SW480 (cell line): ENCODE results near the gene EFCAB7.
"Not testable (repeated sequence)": the region's sequence is repeated elsewhere in the genome, so short reads cannot be mapped to it uniquely, and the experiment has no call there.

Experiments used
- DNase-seq: peaks from one replicate; pipeline ENCODE4 v3.0.0-alpha.2; 2016; ENCODE audit warnings: low spot score

Gene EFCAB7

DNA sequence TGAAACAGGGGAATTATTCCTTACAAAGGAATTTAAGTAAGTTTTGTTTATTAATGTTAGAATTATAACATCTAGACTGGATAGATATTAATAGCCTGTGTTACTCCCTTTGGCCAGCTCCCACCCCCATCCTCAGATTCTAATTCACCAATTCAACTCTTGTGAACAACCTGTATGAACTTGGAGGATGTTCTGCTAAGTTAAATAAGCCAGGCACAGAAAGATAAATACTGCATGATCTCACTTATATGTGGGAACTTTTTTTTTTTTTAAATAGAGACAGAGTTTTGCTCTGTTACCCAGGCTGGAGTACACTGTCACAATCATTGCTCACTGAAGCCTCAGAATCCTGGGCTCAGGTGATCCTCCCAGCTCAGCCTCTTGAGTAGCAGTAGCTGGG is 32.2 kb downstream of the EFCAB7 start:
- no peak for DNase-seq

DNA sequence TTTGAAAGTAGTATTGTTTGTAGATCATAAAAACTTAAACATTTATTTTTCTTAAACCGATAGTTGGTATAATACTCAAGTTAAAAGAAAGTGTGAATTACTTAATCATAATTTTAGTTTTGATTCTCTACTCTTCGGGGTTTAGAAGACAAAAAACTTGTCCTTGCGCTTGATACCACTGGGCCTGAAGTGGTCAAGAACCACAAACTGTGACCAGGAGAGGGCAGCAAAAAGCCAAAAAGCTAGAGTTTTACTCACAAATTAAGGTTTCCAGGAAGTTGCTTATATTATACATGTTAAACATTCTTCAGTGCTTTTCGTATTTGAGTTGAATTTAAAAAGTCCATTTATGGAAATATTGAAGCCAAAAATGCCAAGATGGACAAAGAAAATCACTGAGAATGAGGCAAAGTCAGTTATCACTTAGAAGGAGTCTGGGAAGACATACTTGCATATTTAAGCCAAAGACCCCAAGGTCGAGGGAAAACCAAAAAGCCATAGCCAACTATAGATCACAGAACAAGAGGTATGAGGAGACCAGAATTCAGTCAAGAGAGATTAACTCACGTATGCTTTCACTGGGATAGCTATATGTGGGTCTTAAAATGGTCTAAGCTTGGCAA is 34.2 kb downstream of the EFCAB7 start:
- DNase-seq = peak; percentile 11

DNA sequence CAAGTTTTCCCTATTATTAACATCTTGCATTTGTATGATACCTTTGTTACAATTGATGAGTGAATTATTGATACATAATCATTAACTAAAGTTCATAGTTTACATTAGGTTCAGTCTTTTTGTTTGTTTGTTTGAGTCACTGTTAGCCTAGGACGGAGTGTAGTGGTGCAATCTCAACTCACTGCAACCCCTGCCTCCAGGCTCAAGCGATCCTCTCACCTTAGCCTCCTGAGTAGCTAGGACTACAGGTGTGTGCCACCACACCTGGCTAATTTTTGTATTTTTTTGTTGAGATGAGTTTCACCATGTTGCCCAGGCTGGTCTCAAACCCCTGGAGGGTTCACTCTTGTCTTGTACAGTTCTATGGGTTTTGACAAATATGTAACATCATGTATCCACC is 36.0 kb downstream of the EFCAB7 start:
- DNase-seq = no peak

DNA sequence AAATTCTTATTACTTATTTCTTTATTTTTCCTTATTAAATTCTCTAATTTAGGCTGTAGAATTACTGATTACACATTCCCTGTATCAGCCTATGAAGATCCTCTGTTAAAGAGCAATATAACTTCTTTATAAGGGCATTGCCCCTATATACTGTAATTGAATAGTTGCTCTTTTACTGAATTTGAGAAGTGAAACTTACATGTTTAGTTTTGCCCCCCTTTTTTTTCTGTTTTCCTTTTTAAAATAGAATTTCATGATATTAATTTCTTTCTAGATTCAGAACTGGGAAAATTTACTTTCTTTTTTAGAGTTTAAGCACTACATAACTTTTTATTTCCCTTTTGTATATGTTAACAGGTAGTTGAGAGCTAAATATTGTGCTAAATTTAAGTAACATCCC is 40.4 kb downstream of the EFCAB7 start:
- no peak for DNase-seq

DNA sequence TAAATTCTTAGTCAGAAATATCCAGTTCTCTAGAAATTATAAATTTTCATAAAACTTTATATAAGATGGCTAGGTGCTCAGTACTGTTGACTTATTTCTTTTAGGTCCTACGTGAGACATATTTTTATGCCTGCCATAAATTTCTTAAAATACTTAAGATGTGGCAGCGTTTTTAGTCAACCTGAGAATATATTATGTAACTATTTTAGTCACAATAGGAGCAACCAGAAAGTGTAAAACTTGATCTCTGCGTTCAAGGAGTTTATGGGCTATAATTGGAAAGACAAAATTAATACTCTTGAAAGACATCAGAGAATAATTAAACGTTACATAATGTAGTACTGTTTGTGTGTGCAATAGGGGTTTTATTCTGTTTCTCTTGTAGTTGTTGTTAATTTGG is 45.7 kb downstream of the EFCAB7 start:
- DNase-seq = no peak

DNA sequence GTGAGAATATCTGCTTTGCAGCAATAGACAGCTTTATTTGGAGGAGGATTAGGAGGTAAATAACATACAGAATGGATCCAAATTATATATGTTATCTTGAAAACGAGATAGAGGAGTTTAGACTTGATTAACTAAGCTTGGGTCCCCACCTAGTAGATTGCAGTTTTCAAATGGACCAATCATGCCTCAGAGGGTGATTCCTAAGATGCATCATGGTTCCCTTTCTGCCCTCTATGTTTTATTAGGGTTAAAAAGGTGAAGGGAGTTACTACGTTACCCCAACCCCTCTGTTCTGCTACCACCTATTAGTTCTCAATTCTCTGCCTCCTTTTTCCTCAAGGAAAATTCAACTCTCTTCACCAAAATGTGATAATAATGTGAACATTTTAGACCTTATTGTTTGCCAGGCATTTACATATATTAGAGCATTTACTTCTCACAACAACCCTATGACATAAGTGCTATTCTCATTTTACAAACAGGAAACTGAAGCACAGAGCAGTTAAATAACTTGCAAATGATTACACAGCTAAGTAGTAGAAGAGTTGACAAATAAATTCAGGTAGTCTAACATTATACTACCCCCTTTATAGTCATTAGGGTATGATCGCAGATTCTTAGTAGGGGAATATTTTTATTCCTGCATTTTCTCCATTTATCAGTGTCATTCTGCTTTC is 46.5 kb downstream of the EFCAB7 start:
- no peak for DNase-seq

DNA sequence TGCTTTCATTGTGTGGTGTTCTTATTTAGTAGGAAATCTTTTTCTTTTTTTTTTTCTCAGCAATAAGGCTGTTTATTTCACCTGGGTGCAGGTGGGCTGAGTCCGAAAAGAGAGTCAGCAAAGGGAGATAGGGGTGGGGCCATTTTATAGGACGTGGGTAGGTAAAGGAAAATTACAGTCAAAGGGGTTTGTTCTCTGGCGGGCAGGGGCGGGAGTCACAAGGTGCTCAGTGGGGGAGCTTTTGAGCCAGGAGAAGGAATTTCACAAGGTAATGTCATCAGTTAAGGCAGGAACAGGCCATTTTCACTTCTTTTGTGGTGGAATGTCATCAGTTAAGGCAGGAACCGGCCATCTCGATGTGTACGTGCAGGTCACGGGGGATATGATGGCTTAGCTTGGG is 49.4 kb downstream of the EFCAB7 start:
- not testable (repeated sequence) for DNase-seq

DNA sequence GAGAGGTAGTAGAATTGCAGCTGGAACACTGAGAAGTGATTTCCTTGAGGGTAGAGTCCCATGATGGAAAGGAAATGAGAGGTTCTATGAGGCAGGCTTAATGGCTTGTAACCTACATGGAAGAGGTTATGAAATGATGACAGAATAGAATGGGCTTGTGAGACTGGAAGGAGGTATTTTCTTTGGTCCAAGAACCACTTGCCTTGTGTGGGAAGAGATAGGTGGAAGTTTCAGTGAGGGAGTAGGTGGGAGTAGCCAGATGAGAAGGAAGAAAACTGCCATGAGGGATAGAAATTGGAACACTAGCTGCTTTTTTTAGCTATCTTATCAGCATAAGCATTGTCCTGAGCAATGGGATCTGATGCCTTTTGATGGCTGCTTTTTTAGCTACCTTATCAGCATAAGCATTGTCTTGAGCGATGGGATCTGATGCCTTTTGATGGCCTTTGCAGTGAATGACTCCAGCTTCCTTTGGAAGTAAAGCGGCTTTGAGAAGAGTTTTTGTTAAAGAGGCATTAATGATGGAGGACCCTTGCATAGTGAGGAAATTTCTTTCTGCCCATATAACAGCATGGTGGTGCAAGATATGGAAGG is 51.0 kb downstream of the EFCAB7 start:
- not testable (repeated sequence) for DNase-seq

DNA sequence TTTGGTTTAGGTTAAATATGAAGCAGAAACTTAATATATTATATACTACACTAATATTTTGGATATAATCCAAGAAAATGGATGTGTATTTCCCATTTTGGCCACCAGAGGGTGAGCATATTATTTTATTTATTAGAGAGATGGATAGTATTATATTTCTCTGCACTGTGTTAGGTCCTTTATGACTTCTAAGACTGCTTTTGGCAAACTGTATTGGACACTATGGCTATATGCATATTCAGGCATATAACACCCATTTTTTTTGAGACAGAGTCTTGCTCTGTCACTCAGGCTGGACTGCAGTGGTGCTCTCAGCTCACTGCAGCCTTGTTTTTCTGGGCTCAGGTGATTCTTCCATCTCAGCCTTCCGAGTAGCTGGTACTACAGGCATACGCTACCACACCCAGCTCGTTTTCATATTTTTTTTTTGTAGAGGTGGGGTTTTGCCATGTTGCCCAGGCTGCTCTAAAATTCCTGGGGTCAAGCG is 52.1 kb downstream of the EFCAB7 start:
- peak; percentile 30 for DNase-seq

DNA sequence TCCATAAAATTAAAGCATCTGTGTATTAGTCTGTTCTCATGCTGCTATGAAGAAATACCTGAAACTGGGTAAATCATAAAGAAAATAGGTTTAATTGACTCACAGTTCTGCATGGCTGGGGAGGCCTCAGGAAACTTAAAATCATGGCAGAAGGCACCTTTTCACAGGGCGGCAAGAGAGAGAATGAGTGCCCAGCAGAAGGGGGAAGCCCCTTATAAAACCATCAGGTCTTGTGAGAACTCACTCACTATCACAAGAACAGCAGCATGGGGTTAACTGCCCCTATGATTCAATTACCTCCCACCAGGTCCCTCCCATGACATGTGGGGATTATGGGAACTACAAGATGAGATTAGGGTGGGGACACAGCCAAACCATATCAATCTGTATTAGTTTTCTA is 63.0 kb downstream of the EFCAB7 start:
- not testable (repeated sequence) for DNase-seq

DNA sequence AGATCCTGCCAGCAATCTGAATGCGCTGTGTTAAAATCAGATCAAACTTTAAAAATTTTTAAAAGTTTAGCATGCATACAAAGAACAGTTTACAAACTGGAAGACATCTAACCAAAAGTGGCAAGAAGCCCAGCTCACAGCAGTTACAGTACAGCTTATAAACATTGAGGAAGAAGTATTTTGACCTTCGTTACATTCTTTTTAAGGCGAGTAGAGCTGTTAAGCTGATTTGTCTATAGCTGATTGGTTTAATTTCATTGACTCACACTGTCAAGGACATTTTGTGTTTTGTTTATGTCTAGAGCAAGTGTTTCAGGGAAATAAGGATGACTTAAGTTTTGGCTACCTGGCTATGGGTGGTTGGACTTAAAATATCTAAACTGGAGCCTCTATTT is 66.8 kb downstream of the EFCAB7 start:
- DNase-seq = no peak

DNA sequence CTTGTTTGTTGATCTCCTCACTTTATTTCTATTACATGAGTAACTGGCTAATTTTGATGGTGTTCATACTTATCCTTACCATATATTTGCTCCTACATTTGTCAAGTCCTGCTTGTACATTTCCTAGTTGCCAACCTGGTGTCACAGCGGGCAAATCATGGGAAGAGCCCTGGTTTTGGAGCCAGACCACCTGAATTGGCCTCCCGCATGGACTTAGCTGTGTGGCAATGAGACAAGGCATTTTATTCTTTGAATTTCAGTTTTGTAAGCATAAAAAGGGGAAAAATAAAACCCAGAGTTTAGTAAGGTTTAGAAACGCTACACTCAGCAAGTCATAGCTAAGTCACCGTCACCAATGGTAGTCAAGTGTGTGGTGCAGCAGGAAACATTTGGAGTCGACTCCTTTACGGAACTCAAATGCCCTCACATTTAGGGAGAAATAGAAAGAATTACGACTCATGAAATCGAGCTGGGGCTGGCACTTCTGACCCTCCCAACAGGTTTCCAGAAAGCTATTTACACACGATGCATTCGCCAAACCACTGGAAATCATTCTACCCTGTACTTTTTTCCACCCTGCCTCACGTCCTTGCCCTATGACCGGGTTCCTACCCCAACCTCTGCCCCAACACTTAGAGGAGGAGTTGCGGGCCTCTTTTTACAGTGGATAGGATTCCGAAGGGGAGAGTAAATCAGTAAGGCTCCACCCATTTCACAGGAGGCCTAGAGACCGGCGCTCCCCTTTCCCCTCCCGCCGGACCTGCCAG is 69.4 kb downstream of the EFCAB7 start:
- DNase-seq = peak; percentile 62

DNA sequence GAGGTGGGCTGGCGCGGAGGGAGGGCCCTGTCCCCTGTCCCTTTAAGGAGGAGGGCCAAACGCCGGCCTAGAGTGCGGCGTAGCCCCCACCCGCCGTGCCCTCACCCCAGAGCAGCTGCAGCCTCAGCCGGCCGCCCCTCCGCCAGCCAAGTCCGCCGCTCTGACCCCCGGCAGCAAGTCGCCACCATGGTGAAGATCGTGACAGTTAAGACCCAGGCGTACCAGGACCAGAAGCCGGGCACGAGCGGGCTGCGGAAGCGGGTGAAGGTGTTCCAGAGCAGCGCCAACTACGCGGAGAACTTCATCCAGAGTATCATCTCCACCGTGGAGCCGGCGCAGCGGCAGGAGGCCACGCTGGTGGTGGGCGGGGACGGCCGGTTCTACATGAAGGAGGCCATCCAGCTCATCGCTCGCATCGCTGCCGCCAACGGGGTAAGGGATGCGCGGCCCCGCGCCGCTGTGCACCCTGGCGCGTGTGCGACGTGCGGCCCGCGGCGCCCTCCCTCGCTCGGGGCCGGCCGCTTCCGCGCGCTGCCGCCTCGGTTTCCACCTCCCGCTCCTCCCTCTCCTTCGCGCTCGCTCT is 70.1 kb downstream of the EFCAB7 start, which contains the start of gene PGM1:
PGM1 (plus strand) TSS at position 109 of the 583 bp plus-strand sequence; CDS start at position 187, 78 bp downstream.
- peak; percentile 72 for DNase-seq

DNA sequence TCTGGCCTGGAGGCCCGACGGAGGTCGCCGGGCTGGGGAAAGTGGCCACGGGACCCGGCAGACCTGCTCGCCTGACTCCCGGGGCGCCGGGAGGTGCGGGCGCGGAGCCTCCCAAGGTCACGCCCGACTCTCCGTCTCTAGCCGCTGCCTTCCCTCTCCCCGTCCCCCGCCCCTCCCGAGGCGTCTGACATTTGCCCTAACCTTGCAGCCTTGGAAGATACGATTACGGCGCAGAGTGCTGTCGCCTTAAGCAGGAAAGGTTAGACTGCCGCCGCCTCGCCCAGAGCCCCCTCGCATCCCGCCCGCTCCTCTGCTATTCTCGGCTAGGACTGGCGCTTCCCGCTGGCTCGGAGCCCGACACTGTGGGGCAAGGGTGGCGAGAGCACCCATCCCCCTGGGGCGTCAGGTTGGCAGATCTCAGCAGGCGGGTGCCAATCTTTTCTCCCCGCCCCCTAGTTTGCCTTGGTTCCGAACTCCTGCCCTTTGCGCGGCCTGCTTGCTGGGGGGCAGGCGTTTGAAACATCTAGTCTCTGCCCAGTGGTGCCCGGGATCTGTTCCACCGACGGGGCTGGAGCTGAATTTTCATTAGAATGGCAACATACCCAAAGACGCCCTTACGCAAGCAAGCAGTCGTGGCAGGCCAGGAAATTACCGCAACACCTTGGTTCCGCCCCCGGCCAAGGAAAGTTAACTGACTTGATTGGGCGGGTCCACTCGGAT is 70.7 kb downstream of the EFCAB7 start:
- peak; percentile 37 for DNase-seq

DNA sequence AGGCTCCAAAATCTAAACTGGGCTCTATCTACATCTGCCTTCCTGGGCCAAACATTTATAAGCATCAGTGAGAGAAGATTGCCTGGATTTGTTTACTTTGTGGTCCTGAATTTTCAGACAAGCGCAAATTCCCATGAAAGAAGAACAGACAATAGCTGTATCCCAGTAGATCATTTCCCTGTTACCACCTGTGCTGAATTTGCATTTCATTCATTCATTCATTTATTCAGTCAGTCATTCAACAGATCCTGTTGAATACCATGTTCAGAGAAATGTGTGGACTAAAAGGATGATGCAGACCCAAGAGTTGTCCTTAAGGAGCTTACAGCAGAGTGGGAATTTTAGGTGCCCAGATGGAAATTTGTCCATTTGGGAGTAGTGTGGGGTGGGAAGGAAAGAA is 72.1 kb downstream of the EFCAB7 start:
- no peak for DNase-seq

DNA sequence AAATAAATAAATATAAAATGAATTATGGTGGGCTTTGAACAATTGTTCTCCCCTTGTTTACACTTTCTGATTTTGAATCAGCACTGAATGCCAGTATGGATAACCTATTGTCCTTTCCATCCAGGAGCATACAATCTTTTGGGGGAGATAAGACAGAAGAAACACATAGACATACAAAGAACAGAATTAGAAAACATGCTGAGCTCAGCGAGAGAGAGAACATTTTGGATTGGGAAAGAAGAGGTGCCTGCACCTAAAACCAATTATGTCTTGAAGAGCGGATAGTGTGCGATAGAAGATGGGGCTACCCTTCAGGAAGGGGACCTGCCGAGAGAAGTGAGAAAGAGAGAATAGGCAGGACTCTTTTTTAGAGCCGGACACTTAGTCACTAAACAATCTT is 76.5 kb downstream of the EFCAB7 start:
- no peak for DNase-seq

DNA sequence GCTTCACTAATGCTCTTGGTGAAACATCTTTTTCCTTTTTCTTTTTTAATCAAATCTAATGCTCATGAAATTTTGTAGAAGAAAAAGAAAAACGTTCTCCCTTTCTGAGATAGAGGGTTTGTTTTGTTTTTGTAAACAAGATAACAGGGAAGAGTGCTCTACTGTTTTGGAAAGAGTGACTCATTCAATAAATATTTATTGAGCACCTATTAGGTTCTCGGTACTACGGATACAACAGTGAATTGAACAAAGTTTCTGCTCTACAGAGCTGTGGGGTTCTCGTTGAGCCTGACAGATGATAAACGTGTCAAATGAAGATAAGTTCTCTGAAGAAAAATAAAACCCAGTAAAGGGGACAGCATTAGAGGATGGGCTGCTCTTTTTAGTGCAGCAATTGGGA is 76.9 kb downstream of the EFCAB7 start:
- no peak for DNase-seq

DNA sequence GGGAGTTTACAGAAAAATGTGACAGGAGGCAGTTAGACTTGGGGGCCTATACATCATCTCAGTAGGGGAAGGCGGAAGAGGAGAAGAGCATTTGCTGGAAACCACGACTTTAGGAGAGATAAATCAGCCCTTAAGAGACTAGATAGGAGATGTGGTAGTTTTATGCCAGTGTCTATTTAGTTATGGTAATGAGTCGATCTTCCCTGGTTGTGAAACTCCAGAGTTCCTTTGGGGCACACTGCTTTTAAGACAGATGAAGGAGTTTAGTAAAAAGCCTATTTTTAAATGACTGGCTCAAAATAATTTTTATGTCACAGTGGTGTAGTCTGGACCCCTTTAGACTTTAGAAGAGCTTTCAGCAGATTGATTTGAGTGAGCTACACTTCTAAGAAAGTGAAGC is 77.7 kb downstream of the EFCAB7 start:
- no peak for DNase-seq

DNA sequence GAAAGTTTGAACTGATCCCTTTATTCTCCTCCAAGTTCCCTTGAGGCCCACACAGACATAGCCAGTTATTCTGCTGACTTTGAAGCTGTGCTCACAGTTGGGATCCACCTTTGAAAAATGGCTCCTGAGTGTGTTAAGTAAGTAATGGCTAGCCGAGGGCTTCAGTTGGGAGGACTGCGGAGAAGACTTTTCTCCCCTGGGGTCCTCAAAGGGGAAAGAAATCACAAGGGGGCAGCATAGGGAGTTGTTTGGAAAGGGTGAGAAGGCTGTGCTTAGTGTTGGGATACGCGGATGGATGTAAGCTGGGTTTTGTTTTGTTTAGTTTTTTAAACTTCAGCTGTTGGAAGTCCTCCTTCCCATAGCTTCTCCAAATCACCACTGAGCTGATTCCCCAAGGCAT is 78.1 kb downstream of the EFCAB7 start:
- no peak for DNase-seq

DNA sequence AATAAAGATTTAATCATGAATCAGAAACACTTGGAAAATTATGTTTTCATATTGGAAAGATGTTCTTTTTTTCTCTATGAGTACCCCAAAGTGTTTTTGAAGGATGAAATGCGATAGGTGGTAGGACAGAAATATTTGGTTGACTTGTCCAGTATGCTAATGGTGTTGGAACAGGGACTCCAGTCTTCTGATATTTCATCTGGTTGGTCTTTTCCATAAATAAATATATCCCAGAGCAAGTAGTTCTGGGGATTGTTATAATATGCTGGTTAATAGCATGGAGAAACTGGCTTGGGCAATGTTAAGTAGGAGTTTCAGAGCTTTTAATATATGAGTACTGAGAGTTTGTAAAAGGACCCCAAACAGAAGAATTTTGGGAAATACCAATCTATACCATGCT is 78.6 kb downstream of the EFCAB7 start:
- DNase-seq = no peak

DNA sequence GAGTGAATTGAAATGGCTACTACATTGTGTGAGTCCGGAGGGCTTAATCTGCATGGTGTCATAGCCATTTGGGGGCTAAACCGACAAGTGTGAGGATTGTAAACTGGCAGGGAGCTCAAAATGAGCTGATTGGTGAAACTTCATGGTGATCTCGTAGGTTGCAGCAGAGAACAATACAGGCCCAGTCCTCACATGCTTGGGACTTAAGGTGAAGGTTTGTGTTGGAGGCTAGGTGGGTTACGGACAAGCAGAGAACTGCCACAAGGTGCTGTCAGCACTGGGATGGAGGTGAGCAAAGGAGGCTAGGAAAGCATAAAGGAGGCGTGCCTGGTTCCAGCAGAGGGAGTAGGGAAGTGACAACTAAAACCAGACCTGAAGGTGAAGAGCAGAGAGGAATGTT is 79.3 kb downstream of the EFCAB7 start:
- no peak for DNase-seq

DNA sequence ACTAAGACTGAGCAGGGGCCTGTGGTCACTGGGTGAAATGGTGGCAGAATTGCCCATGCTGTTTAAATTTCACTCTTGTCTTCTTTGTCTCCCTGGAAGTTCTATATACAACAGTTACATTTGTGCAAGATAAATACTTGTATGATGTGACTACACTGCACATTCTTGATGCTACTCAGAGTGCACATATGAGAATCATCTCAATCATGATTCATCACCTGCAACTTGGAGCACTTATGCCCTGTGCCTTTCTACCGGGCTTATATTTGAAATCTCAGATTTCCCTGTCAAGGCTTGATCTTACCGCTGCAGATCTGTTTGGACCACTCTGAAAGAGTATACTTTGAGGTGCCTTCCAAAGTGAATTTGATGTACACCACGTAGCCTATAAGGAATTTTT is 80.5 kb downstream of the EFCAB7 start:
- no peak for DNase-seq
